GM19023 (cell line): ENCODE data around the gene ADCY9.
"Not testable (repeated sequence)": the region's sequence is repeated elsewhere in the genome, so short reads cannot be mapped to it uniquely, and the experiment has no call there.

Experiments used
- ATAC-seq: cut with Tn5 transposase; IDR thresholded peaks from one replicate; pipeline ENCODE4 v1.9.1; 2021; ENCODE audit warnings: mild to moderate bottlenecking, moderate library complexity; ENCODE audit not compliant: unreplicated experiment

ADCY9 gene

GRCh38 chr16:4042581-4042980, 73.7 kb downstream of the ADCY9 start:
- ATAC-seq = no peak

- ATAC-seq = no peak
These were observed 77.8 kb downstream of the ADCY9 start for GRCh38 chr16:4038448-4038847.

- ATAC-seq = not testable (repeated sequence)
These were observed 79.3 kb downstream of the ADCY9 start for GRCh38 chr16:4036952-4037351.

GRCh38 chr16:4034963-4035362, 81.3 kb downstream of the ADCY9 start:
- no peak for ATAC-seq

DNA sequence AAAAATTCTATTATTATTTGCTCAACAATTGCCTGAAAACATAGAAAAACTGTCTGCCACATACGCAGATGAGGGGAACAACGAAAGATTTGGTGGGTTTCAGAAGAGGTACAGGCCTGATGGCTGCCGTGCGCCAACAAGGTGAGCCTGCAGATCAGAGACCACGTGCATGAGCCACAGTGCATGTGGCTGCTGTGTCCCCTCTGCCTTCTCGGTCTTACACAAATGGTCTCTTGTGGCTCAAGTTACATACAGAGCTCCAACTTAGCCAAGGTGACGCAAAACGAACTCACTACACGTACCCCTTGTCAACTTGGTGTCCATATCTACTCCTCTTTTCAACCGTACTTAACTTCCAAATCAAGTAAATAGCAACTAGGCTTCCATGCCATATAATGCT, 82.3 kb downstream of the ADCY9 start:
- no peak for ATAC-seq

DNA sequence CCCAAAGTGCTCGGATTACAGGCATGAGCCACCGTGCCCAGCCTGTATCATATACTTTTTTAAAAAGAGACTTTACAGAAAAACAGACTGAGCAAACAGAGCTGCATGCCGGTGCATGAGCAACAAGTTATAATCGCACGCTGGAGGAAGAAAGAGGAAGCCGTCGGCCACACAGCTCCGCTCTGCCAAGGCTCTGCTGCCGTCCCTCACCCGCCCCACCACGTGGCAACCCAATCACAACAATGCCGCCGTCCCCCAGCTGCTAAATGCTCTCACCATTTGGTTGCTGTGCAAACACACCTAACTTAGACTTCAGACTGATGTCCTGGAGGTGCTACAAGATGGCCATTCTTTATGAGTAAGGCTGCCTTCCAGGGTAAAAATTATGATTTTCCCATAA, 83.5 kb downstream of the ADCY9 start:
- no peak for ATAC-seq

DNA sequence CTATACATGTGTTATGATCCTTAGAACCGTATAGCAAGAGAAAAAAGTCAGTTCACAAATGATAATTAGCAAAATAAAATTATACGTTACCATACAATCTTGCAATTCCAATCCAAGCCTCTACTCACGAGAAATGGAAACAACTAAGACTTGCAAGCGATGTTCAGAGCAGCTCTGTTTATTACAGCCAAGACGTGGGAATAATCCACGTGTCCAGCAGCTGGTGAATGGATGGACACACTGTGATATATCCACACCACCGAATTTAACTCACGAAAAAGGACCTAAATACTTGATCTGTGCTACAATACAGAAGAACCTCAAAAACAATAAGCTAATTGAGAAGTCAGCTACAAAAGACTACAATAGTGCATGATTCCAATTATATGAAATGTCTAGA, 88.1 kb downstream of the ADCY9 start:
- no peak for ATAC-seq

GRCh38 chr16:4026854-4027253, 89.4 kb downstream of the ADCY9 start:
- ATAC-seq = no peak

DNA sequence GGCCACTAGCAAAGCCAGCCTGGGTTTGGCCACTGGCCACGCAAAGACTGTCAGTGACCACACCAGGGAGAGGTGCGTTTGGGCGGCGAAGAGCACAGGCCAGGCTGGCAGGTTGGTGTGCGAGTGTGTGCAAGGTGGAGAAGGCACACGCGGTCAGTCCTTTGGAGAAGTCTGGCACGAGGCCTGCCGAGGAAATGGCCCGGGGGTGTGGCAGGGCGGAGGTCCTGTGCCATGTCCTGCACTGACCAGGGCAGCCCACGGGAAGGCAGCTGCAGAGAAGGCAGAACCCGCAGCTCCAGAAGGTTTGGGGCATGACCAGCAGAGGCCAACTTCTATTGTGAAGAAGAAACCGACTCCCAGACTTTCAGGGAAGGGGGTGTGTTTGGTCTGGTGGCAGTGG, 90.8 kb downstream of the ADCY9 start:
- ATAC-seq = no peak

GRCh38 chr16:4021916-4022315, 94.3 kb downstream of the ADCY9 start:
- no peak for ATAC-seq

DNA sequence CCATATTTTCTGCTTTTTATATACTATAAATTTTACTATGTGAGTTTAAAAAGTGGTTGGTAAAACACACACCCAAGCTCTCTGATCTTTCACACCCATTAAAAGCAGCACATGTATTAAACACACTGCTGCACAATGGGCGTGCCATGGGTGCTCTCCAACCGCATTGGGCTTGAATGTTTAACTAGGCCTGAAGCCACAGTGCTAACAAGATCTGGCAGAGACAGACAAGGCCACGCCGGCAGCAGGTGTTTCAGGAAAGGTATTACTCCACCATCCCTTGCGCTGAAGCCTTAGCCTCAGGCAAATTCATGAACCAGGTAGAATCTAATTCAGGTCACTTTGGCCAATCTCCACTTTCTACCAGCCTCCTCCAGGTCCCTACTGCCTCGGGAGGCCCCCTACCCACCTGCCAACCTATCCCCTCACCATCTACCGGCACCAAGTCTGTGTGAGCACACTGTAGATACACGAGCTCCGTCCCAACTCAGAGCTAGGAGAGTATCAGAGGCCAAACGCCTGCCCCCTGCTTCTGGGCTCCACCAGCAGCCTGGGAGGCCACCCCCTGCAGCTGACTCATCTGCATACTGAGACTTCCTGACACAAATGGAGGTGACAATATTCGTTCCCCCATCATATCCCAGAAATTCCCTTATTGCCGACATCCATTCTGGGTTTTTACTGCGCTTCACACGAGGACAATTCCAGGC, 95.0 kb downstream of the ADCY9 start:
- no peak for ATAC-seq

- ATAC-seq = no peak
These were observed 96.9 kb downstream of the ADCY9 start for GRCh38 chr16:4019371-4019791.

- no peak for ATAC-seq
These were observed 97.9 kb downstream of the ADCY9 start for GRCh38 chr16:4018391-4018790.

GRCh38 chr16:4017807-4018206, 98.4 kb downstream of the ADCY9 start:
- no peak for ATAC-seq

GRCh38 chr16:4016658-4017057, 99.6 kb downstream of the ADCY9 start:
- no peak for ATAC-seq

DNA sequence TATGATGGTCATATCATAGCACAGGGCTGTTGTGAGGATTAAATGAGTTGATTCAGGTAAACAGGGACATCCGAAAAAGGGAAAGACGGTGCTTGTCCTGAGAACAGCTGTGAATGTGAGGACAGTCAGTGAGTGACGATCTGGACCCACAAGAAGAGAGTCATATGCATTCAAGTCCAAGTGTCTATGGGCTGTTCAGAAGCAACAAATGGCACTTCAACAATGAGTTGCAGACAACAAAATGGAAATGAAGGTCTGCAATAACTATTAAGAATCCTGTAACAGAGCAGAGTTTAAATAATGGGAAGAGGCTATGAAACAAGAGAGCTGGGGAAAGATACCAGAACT, 100.3 kb downstream of the ADCY9 start:
- ATAC-seq = no peak

DNA sequence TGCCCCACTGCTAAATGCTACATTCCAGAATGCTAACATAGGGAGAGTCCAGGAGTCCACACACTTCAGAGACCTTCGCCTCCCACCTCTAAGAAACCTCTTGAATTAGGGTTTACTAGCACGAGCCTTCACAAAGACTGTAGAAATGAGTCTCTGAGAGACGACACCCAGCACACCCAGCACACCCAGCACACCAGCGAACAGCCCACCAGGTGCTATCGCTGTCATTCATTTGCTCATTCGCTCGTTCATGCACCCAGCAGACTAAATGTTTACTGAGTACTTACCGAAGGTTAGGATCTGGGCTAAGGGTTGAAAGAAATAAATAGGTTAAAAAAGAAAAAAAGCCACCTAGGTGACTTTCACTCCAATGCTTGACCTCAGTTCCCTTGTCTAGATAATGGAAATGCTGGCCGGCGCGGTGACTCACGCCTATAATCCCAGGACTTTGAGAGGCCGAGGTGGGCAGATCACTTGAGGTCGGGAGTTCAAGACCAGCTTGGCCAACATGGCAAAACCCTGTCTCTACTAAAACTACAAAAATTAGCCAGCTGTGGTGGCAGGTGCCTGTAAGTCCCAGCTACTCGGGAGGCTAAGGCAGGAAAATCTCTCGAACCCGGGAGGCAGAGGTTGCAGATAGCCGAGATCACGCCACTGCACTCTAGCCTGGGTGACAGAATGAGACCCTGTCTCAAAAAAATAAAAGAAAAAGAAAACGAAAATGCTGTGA, 100.8 kb downstream of the ADCY9 start:
- no peak for ATAC-seq

GRCh38 chr16:4011940-4012629, 104.2 kb downstream of the ADCY9 start:
- ATAC-seq = no peak

GRCh38 chr16:4011225-4011939, 104.9 kb downstream of the ADCY9 start:
- ATAC-seq = no peak

- ATAC-seq = no peak
These were observed 105.8 kb downstream of the ADCY9 start for GRCh38 chr16:4010225-4011158.
